Right lobe of liver (tissue), 4 donors: ENCODE data around the gene RNF145.
"Not testable (repeated sequence)": the region's sequence is repeated elsewhere in the genome, so short reads cannot be mapped to it uniquely, and the experiment has no call there.

Experiments used
- CTCF ChIP-seq, 4 donors: fragments of 200-600 bp in 3 of 4; fragments of 450-650 bp in 1 of 4; IDR thresholded peaks; one replicate each; pipeline versions ENCODE4 v1.5.1 to v1.8.0; 2016 to 2022; ENCODE audit warnings: antibody characterized with exemption in 4 of 4, mild to moderate bottlenecking in 2 of 4
- POLR2A ChIP-seq: fragments of 450-650 bp; IDR thresholded peaks from one replicate; pipeline ENCODE4 v1.6.1; 2017; ENCODE audit warnings: antibody characterized with exemption, mild to moderate bottlenecking
- donor health status: DM: no; HTN: no; CAD: no.
- donor health status: DM: no; HTN: no; CAD: no.
- donor health status: DM: no; HTN: yes; CAD: no.

- TF ChIP-seq POLR2A; CTCF (IDR thresholded peaks at IDR 0.05): not testable (repeated sequence)
These were observed 26.6 kb upstream of the RNF145 start for GRCh38 chr5:159235871-159236520.
